K562 (cell line): ENCODE results near the gene CYB5R2. TPM values are rescaled to one million over a fixed set of nuclear protein-coding genes. Genes with fewer than 3 reads are reported as not detected.

Experiments
- CEBPB ChIP-seq: fragments of 450-650 bp; IDR thresholded peaks from 2 replicates; pipeline ENCODE4 v1.6.1; 2016; ENCODE audit warnings: missing genetic modification characterization, missing compliant biosample characterization
- CHD2 ChIP-seq: IDR thresholded peaks from 2 replicates; pipeline ENCODE4 v1.6.1; 2011; ENCODE audit warnings: low read depth, low read length
- CREM ChIP-seq: IDR thresholded peaks from 2 replicates; pipeline ENCODE4 v1.6.1; 2014; ENCODE audit warnings: antibody characterized with exemption, low read depth
- DNMT1 ChIP-seq: fragments of 450-650 bp; IDR thresholded peaks from 2 replicates; pipeline ENCODE4 v1.6.1; 2016; ENCODE audit warnings: antibody characterized with exemption, mild to moderate bottlenecking
- HOXB6 ChIP-seq: fragments of 250-450 bp; sonication (Bioruptor Pico); IDR thresholded peaks from 2 replicates; pipeline ENCODE4 v1.5.1; 2022; ENCODE audit warnings: mild to moderate bottlenecking, borderline replicate concordance
- MLLT1 ChIP-seq, 2 experiments: fragments of 450-650 bp; IDR thresholded peaks; 2 replicates each; pipeline ENCODE4 v1.6.1; 2016
- MTA2 ChIP-seq: fragments of 450-650 bp; IDR thresholded peaks from 2 replicates; pipeline ENCODE4 v1.6.1; 2016; ENCODE audit warnings: low read depth
- NR2F6 ChIP-seq: fragments of 450-650 bp; formaldehyde crosslinking; IDR thresholded peaks from 2 replicates; pipeline ENCODE4 v1.4.0; 2020; ENCODE audit warnings: mild to moderate bottlenecking
- PHTF2 ChIP-seq: fragments of 250-450 bp; sonication (Bioruptor Pico); IDR thresholded peaks from 2 replicates; pipeline ENCODE4 v1.5.0; 2021; ENCODE audit warnings: mild to moderate bottlenecking
- PURB ChIP-seq: sonication (generic); formaldehyde crosslinking; IDR thresholded peaks from 2 replicates; pipeline ENCODE4 v1.9.0; 2021; ENCODE audit warnings: low read depth, mild to moderate bottlenecking, missing genetic modification reagents
- THRA ChIP-seq: fragments of 450-650 bp; IDR thresholded peaks from 2 replicates; pipeline ENCODE4 v1.6.1; 2017; ENCODE audit warnings: mild to moderate bottlenecking, moderate library complexity
- polyA plus RNA-seq, 8 experiments: library from polyadenylated mRNA; depleted of rRNA in 4 of 8; stranded (reverse) in 5 of 8; unstranded in 3 of 8; fragments of >200 nt; fragmentation: Nextera tagmentation in 2 of 8; fragmentation: Illumina TruSeq in 1 of 8; extraction: Ambion mirVana in 2 of 8; extraction: Trizol in 1 of 8; gene quantifications; 2 replicates each; pipeline versions ENCODE4 v1.2.1 to v1.2.3, GENCODE V29; 2011 to 2014; ENCODE audit warnings: inconsistent platforms in 1 of 8, missing spikeins in 1 of 8
- total RNA-seq, 7 experiments: library from RNA; depleted of rRNA in 6 of 7; stranded (reverse); fragments of >200 nt in 6 of 7; fragmentation: Illumina TruSeq in 2 of 7; extraction: Trizol in 2 of 7; gene quantifications; 2 replicates each; pipeline versions ENCODE4 v1.2.1 to v1.2.3, GENCODE V29; 2011 to 2021; ENCODE audit warnings: low replicate concordance in 1 of 7

CYB5R2 gene
- total and polyA plus RNA-seq, 9 of the 15 experiments (the other 6 are each of a cell fraction or from before 2014, with no cell fraction given) = 8.2 to 28.7 (median 13.6) TPM

- TF ChIP-seq MLLT1 (IDR thresholded peaks at IDR 0.05) (no peak), PHTF2 (no peak), CEBPB (tag) (no peak), MTA2 (no peak), THRA (no peak), CREM (no peak), PURB (CRISPR knock-in tag) (no peak), CHD2 (no peak), DNMT1 (no peak), HOXB6 (CRISPR knock-in tag) (no peak), NR2F6 (CRISPR knock-in tag) (no peak)
Measured at GRCh38 chr11:7656704-7657103, 16.6 kb downstream of the CYB5R2 start (continued).
